Heart left ventricle (tissue), 16 donors: ENCODE measurements around the gene ELAVL1. TPM values are rescaled to one million over a fixed set of nuclear protein-coding genes. Genes with fewer than 3 reads are reported as not detected.

ENCODE experiments used
- ATAC-seq, 4 donors: fragments of 200-7000 bp; cut with Tn5 transposase; one replicate each; pipeline ENCODE4 v1.9.1; 2020 to 2022; ENCODE audit warnings: moderate library complexity in 4 of 4, mild to moderate bottlenecking in 3 of 4, moderate number of reproducible peaks in 1 of 4
- DNase-seq, 5 donors: peaks; one replicate each; pipeline ENCODE4 v3.0.0-alpha.2; 2020
- H3K27ac ChIP-seq, 12 donors: fragments of 200-600 bp; sonication (generic) in 4 of 12; one replicate each; pipeline versions ENCODE4 v1.5.0 to v1.8.0; 2016 to 2022; ENCODE audit warnings: mild to moderate bottlenecking in 2 of 12
- H3K27me3 ChIP-seq, 9 donors: fragments of 200-600 bp; sonication (generic) in 2 of 9; one replicate each; pipeline versions ENCODE4 v1.5.1 to v1.8.0; 2016 to 2022; ENCODE audit warnings: mild to moderate bottlenecking in 3 of 9
- H3K36me3 ChIP-seq, 9 donors: fragments of 200-600 bp; sonication (generic) in 2 of 9; one replicate each; pipeline versions ENCODE4 v1.5.0 to v1.8.0; 2018 to 2022; ENCODE audit warnings: mild to moderate bottlenecking in 2 of 9
- H3K4me1 ChIP-seq, 12 donors: fragments of 200-600 bp; sonication (generic) in 4 of 12; one replicate each; pipeline versions ENCODE4 v1.5.0 to v1.8.0; 2016 to 2022; ENCODE audit warnings: mild to moderate bottlenecking in 3 of 12
- H3K4me3 ChIP-seq, 12 donors: fragments of 200-600 bp; sonication (generic) in 4 of 12; one replicate each; pipeline versions ENCODE4 v1.5.0 to v1.8.0; 2017 to 2022; ENCODE audit warnings: mild to moderate bottlenecking in 9 of 12, moderate library complexity in 4 of 12
- H3K9me3 ChIP-seq, 12 donors: fragments of 200-600 bp; sonication (generic) in 4 of 12; one replicate each; pipeline versions ENCODE4 v1.5.0 to v1.8.0; 2016 to 2022; ENCODE audit warnings: mild to moderate bottlenecking in 1 of 12
- POLR2A ChIP-seq, 2 donors: fragments of 450-650 bp; IDR thresholded peaks; one replicate each; pipeline ENCODE4 v1.6.1; 2017; ENCODE audit warnings: antibody characterized with exemption in 2 of 2, mild to moderate bottlenecking in 2 of 2, moderate library complexity in 2 of 2
- WGBS, 4 donors: extraction: QIAGEN DNeasy Blood & Tissue Kit in 2 of 4; methylation state at CpG; one replicate each; pipeline versions ENCODE4 v1.1.5 to v1.1.7; 2013 to 2018; 5-methylcytosine and 5-hydroxymethylcytosine counted together
- intact Hi-C, 10 donors: fragments of 100-400 bp; cut with DNase I; formaldehyde crosslinking; loops; one replicate each; pipeline versions ENCODE4 v1.11.1 to v1.14.2; 2022
- polyA plus RNA-seq, 2 donors: library from polyadenylated mRNA; stranded (reverse); fragments of 200-250 nt; gene quantifications; one replicate each; pipeline ENCODE4 v1.2.3, GENCODE V29; 2013
- total RNA-seq, 9 donors: library from RNA; depleted of rRNA in 2 of 9; stranded (reverse); fragments of >200 nt in 2 of 9; fragmentation: NEBNext Ultra II Directional in 3 of 9; extraction: Animal tissue kit (Norgen Biotek cat#: 25700) in 3 of 9; gene quantifications; one replicate each; pipeline versions ENCODE4 v1.1.0 to v1.2.4, GENCODE V29; 2016 to 2023
- TF ChIP-seq, protein P1 (sequence below), 12 donors: fragments of 200-600 bp; sonication (generic) in 4 of 12; IDR thresholded peaks; one replicate each; pipeline versions ENCODE4 v1.5.0 to v1.8.0; 2018 to 2022; ENCODE audit warnings: antibody characterized with exemption in 12 of 12, mild to moderate bottlenecking in 5 of 12
- donor health status: ischemic (EF 13 %, LVEDD 7.1; RV severe dilation, severe dysfunction).
- donor health status: healthy with polysubstance abuse.
- donor health status: DM: no; HTN: yes; CAD: no.
- donor health status: DM: no; HTN: no; CAD: no.
- donor health status: ischemic (EF 25% LVEDD 6.9; RV normal size, moderate dysfunction).
- donor health status: ischemic (EF 25% LVEDD 5.7; RV mildly dilated, moderate dysfunction).
- donor health status: healthy.
- donor health status: DM: yes; HTN: yes; CAD: no.
- donor health status: ischemic (EF 35%, LVEDD 5.7; RV mildly dilated, moderate dysfunction).
- donor health status: nonischemic (EF 11% LVEDD 7.7; RV severe dilation, severe dysfunction).
- donor health status: DM: yes; HTN: yes; CAD: no.
- donor health status: PGD.
- donor health status: ischemic (EF 29% LVEDD 5.4; RV normal size, mild dysfunction).
- donor health status: nonischemic (EF 23%, LVEDD 6.1; RV moderate dilation, normal function).

Gene ELAVL1
- total and polyA plus RNA-seq, 11 donors = 9.8 to 62.0 (median 52.6) TPM

DNA sequence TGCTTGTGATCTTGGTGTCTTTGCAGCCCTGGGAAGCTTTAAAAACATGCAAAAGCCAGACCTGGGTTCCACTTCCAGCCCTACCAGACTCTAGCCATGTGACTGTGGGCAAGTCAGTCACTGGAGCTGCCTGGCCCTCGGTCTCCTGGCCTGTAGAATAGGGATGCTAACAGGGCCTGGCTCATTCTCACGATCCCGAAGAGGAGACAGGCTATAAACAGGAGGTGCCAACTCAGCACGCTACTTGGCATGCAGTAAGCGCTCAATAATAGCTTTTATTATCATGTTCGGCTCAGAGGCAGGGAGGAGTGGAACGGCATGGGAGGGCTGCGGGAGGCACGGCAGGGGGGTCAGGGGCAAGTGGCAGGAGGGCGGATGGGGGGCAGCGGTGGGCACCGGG, 81.2 kb downstream of the ELAVL1 start:
- Histone ChIP-seq H3K9me3 (no peaks in the 10 kb centered on the region), H3K36me3 (peaks cover 0 to 28% (median 14%) of the 10 kb centered on the region in 9 donors), H3K27ac (peak overlapping the region in 1 of 12 donors; percentile 96), H3K4me1 (peaks cover 8 to 66% (median 43%) of the 10 kb centered on the region in 12 donors), H3K27me3 (peaks cover 0 to 2% (median under 1%) of the 10 kb centered on the region in 9 donors), H3K4me3 (no peak overlapping the region)
- intact Hi-C loops = loop anchor here in 6 of 10 donors (2.0 to 5.0 kb wide), 4 partner anchors 67 to 72 kb away; no protein-coding TSS in a partner anchor
- DNase-seq (no peak), ATAC-seq (no peak)
- TF ChIP-seq POLR2A (IDR thresholded peaks at IDR 0.05) = no peak
- TF ChIP-seq, protein P1, sequence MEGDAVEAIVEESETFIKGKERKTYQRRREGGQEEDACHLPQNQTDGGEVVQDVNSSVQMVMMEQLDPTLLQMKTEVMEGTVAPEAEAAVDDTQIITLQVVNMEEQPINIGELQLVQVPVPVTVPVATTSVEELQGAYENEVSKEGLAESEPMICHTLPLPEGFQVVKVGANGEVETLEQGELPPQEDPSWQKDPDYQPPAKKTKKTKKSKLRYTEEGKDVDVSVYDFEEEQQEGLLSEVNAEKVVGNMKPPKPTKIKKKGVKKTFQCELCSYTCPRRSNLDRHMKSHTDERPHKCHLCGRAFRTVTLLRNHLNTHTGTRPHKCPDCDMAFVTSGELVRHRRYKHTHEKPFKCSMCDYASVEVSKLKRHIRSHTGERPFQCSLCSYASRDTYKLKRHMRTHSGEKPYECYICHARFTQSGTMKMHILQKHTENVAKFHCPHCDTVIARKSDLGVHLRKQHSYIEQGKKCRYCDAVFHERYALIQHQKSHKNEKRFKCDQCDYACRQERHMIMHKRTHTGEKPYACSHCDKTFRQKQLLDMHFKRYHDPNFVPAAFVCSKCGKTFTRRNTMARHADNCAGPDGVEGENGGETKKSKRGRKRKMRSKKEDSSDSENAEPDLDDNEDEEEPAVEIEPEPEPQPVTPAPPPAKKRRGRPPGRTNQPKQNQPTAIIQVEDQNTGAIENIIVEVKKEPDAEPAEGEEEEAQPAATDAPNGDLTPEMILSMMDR (IDR thresholded peaks at IDR 0.05) = no peak
- WGBS, 4 donors = 73 to 84% (median 78%) methylated on average over 8 to 12 of the region's 12 CpGs

DNA sequence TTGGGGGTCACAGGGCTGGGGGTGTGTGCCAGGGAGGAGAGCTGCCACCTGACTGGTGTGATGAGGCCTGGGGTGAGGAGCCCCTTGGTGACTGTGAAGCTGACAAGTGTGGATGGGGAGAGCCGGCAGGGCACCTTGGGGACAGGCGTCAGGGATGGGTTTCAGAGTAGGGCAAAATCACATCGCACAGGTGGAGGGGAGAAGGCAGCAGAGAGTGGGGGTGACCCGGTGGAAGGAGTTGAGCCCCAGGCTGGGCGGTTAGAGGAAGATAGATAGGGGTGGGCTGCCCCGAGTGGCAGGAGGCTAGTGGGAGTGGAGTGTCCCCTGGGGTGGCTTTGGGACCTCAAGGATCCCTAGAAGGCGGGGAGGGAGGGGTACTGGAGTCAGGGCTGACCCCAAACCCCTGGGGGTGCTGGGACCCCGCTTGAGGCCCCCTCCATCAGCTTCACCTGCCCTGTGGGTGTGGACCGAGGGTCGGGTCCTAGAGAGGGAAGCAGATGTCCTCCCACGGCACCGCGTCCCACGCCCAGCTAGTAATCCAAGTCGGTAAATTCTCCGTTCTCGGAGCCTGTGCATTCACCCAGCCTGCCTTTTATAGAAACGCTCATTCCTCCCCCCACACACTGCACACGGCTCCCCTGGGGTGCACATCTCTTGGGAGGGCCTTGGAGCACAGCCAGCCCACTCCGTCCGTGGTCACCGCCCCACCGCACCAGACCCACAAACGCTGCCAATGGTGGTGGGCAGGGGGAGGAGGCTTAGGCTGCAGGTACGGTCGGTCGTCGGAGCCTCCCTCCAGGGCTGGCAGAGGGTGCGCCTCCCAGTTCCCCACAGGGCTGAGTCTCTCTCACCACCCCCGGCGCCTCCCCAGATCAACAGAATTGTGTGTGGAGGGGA, 81.9 kb downstream of the ELAVL1 start:
- Histone ChIP-seq H3K27ac (peak overlapping the region in 1 of 12 donors; percentile 96), H3K9me3 (no peaks in the 10 kb centered on the region), H3K36me3 (peaks cover 0 to 28% (median 14%) of the 10 kb centered on the region in 9 donors), H3K4me3 (no peak overlapping the region), H3K27me3 (peaks cover 0 to 9% (median 5%) of the 10 kb centered on the region in 9 donors), H3K4me1 (peaks cover 8 to 67% (median 43%) of the 10 kb centered on the region in 12 donors)
- WGBS, 4 donors = 77 to 84% (median 82%) methylated on average over 20 to 31 of the region's 31 CpGs
- DNase-seq = no peak
- ATAC-seq = no peak
- intact Hi-C loops = loop anchor here in 6 of 10 donors (2.0 to 5.0 kb wide), 4 partner anchors 66 to 71 kb away; no protein-coding TSS in a partner anchor
- TF ChIP-seq POLR2A (IDR thresholded peaks at IDR 0.05) = no peak
- TF ChIP-seq, protein P1 (IDR thresholded peaks at IDR 0.05) = no peak

DNA sequence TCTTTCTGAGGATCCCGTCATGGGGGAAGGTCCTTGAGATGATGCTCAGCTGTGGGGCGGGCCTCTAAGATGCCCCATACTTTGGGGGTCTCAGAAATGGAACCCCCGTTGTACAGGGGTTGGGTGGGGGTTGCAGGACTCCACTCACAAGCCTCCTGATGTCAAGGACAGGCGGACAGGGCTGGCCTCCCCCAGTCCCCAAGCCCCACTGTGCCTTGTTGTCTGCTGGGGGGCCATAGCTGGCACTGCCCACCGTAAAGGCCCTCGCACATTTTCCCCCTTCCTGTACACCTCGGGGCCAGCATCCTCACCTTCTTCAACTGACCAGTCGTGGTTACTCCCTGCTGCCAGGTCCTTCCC, 82.6 kb downstream of the ELAVL1 start:
- no peak for ATAC-seq
- DNase-seq = no peak
- H3K36me3 ChIP-seq = peaks cover 0 to 28% (median 14%) of the 10 kb centered on the region in 9 donors
- peak overlapping the region in 1 of 12 donors; percentile 96 for H3K27ac ChIP-seq
- H3K4me1 ChIP-seq = peaks cover 8 to 65% (median 38%) of the 10 kb centered on the region in 12 donors
- 91 to 94% (median 92%) methylated on average over 7 to 8 of the region's 8 CpGs for WGBS, 4 donors
- TF ChIP-seq, protein P1 (IDR thresholded peaks at IDR 0.05) = no peak
- TF ChIP-seq POLR2A (IDR thresholded peaks at IDR 0.05) = no peak
- no peak overlapping the region for H3K4me3 ChIP-seq
- no peaks in the 10 kb centered on the region for H3K9me3 ChIP-seq
- intact Hi-C loops = loop anchor here in 4 of 10 donors (5.0 kb wide), 2 partner anchors 66 to 71 kb away; no protein-coding TSS in a partner anchor
- peaks cover 0 to 17% (median 10%) of the 10 kb centered on the region in 9 donors for H3K27me3 ChIP-seq
